GM23338 (cell line): ENCODE measurements around the gene RNASE8. TPM values are rescaled to one million over a fixed set of nuclear protein-coding genes. Genes with fewer than 3 reads are reported as not detected.

Experiments
- ATAC-seq: fragments of 200-7000 bp; cut with Tn5 transposase; 3 replicates; pipeline ENCODE4 v1.9.1; 2020
- DNase-seq: peaks from one replicate; pipeline ENCODE4 v3.0.0-alpha.2; 2015; ENCODE audit warnings: low spot score
- H2AFZ ChIP-seq: fragments of 200-600 bp; sonication (generic); 2 replicates; pipeline ENCODE4 v1.8.0; 2016; ENCODE audit warnings: antibody characterized with exemption, mild to moderate bottlenecking, moderate library complexity
- H3F3A ChIP-seq: fragments of 200-600 bp; sonication (generic); replicated peaks from 2 replicates; pipeline ENCODE4 v1.8.0; 2017; ENCODE audit warnings: antibody characterized with exemption, mixed run types, low read depth
- H3K27ac ChIP-seq: fragments of 200-600 bp; sonication (generic); 2 replicates; pipeline ENCODE4 v1.6.1; 2016; ENCODE audit warnings: low read depth
- H3K27me3 ChIP-seq: fragments of 200-600 bp; sonication (generic); 2 replicates; pipeline ENCODE4 v1.8.0; 2016; ENCODE audit warnings: mild to moderate bottlenecking, mixed run types, moderate library complexity; ENCODE audit not compliant: insufficient read depth
- H3K36me3 ChIP-seq: fragments of 200-600 bp; sonication (generic); 2 replicates; pipeline ENCODE4 v1.8.0; 2016; ENCODE audit warnings: mild to moderate bottlenecking; ENCODE audit not compliant: insufficient read depth
- H3K4me1 ChIP-seq: fragments of 200-600 bp; sonication (generic); 2 replicates; pipeline ENCODE4 v1.8.0; 2016; ENCODE audit warnings: mild to moderate bottlenecking, moderate library complexity; ENCODE audit not compliant: insufficient read depth
- H3K4me2 ChIP-seq: fragments of 200-600 bp; sonication (generic); 2 replicates; pipeline ENCODE4 v1.7.1; 2017; ENCODE audit warnings: mixed run types
- H3K4me3 ChIP-seq: fragments of 200-600 bp; sonication (generic); 2 replicates; pipeline ENCODE4 v1.6.1; 2016; ENCODE audit warnings: mixed run types
- H3K79me2 ChIP-seq: fragments of 200-600 bp; sonication (generic); replicated peaks from 2 replicates; pipeline ENCODE4 v1.8.0; 2017; ENCODE audit warnings: mild to moderate bottlenecking; ENCODE audit not compliant: insufficient read depth
- H3K9me2 ChIP-seq: fragments of 200-600 bp; sonication (generic); 2 replicates; pipeline ENCODE4 v1.8.0; 2017; ENCODE audit not compliant: insufficient read depth
- H4K20me1 ChIP-seq: fragments of 200-600 bp; sonication (generic); replicated peaks from 2 replicates; pipeline ENCODE4 v1.8.0; 2017; ENCODE audit warnings: mild to moderate bottlenecking; ENCODE audit not compliant: insufficient read depth
- H3K27ac Mint-ChIP-seq: 2 replicates; pipeline ENCODE4 v1.8.0; 2020; ENCODE audit warnings: inconsistent platforms, mild to moderate bottlenecking, moderate library complexity, mixed read lengths
- H3K27me3 Mint-ChIP-seq: 3 replicates; pipeline ENCODE4 v1.8.0; 2022; ENCODE audit warnings: low read depth, mild to moderate bottlenecking, moderate library complexity, mixed read lengths, inconsistent platforms; ENCODE audit not compliant: insufficient read depth, poor library complexity
- H3K36me3 Mint-ChIP-seq: 3 replicates; pipeline ENCODE4 v1.8.0; 2021; ENCODE audit warnings: low read depth, mild to moderate bottlenecking, inconsistent platforms, moderate library complexity, mixed read lengths
- H3K4me1 Mint-ChIP-seq: 3 replicates; pipeline ENCODE4 v1.8.0; 2020; ENCODE audit warnings: mild to moderate bottlenecking, inconsistent platforms, mixed read lengths
- H3K4me3 Mint-ChIP-seq: 3 replicates; pipeline ENCODE4 v1.8.0; 2021; ENCODE audit warnings: moderate library complexity, mild to moderate bottlenecking, inconsistent platforms, mixed read lengths
- H3K9me3 Mint-ChIP-seq: 3 replicates; pipeline ENCODE4 v1.8.0; 2020; ENCODE audit warnings: moderate library complexity, mild to moderate bottlenecking, inconsistent platforms, mixed read lengths
- CREB1 ChIP-seq: fragments of 250-450 bp; sonication (Bioruptor Pico); IDR thresholded peaks from 2 replicates; pipeline ENCODE4 v1.5.0; 2020; ENCODE audit warnings: low read depth, mild to moderate bottlenecking, moderate library complexity
- CTCF ChIP-seq, 2 experiments: fragments of 200-600 bp in 1 of 2; sonication (generic) in 1 of 2; conservative IDR thresholded peaks; 2 replicates each; pipeline versions ENCODE4 v1.5.1 to v1.6.1; 2016 to 2017; ENCODE audit warnings: antibody characterized with exemption in 2 of 2, low read depth in 2 of 2, mild to moderate bottlenecking in 2 of 2, moderate library complexity in 1 of 2
- ETS1 ChIP-seq: IDR thresholded peaks from 2 replicates; pipeline ENCODE4 v1.6.1; 2016; ENCODE audit warnings: antibody characterized with exemption
- EZH2 ChIP-seq: fragments of 200-600 bp; sonication (generic); IDR thresholded peaks from one replicate; pipeline ENCODE4 v1.8.0; 2017; ENCODE audit warnings: antibody characterized with exemption, mild to moderate bottlenecking, low read depth; ENCODE audit not compliant: unreplicated experiment
- EZH2phosphoT487 ChIP-seq: fragments of 200-600 bp; sonication (generic); IDR thresholded peaks from one replicate; pipeline ENCODE4 v1.8.1; 2018; ENCODE audit warnings: antibody characterized with exemption; ENCODE audit not compliant: unreplicated experiment
- NANOG ChIP-seq: IDR thresholded peaks from 2 replicates; pipeline ENCODE4 v1.6.1; 2016; ENCODE audit warnings: antibody characterized with exemption, borderline replicate concordance
- POLR2AphosphoS5 ChIP-seq: IDR thresholded peaks from 2 replicates; pipeline ENCODE4 v1.6.1; 2016; ENCODE audit warnings: antibody characterized with exemption, low read depth
- STAT1 ChIP-seq: IDR thresholded peaks from one replicate; pipeline ENCODE4 v1.6.1; 2016; ENCODE audit warnings: antibody characterized with exemption; ENCODE audit not compliant: unreplicated experiment
- ZNF114 ChIP-seq: fragments of 250-450 bp; sonication (Bioruptor Pico); IDR thresholded peaks from 2 replicates; pipeline ENCODE4 v1.5.0; 2020; ENCODE audit warnings: mild to moderate bottlenecking, moderate library complexity
- ZNF331 ChIP-seq: fragments of 250-450 bp; sonication (Bioruptor Pico); IDR thresholded peaks from 2 replicates; pipeline ENCODE4 v1.5.0; 2020; ENCODE audit warnings: low read depth, mild to moderate bottlenecking, moderate library complexity
- polyA plus RNA-seq: library from polyadenylated mRNA; unstranded; fragments of >200 nt; fragmentation: Nextera tagmentation; extraction: Ambion mirVana; gene quantifications from 2 replicates; pipeline ENCODE4 v1.2.1, GENCODE V29; 2016
- total RNA-seq: library from RNA; depleted of rRNA; stranded (reverse); fragments of >200 nt; shearing (Covaris generic); gene quantifications from 2 replicates; pipeline ENCODE4 v1.2.3, GENCODE V29; 2014
- TF ChIP-seq, protein P1 (sequence below): IDR thresholded peaks from one replicate; pipeline ENCODE4 v1.6.1; 2018; ENCODE audit warnings: antibody characterized with exemption; ENCODE audit not compliant: unreplicated experiment

The RNASE8 gene
- total and polyA plus RNA-seq, 2 experiments from 2014 or later, result not detected

DNA sequence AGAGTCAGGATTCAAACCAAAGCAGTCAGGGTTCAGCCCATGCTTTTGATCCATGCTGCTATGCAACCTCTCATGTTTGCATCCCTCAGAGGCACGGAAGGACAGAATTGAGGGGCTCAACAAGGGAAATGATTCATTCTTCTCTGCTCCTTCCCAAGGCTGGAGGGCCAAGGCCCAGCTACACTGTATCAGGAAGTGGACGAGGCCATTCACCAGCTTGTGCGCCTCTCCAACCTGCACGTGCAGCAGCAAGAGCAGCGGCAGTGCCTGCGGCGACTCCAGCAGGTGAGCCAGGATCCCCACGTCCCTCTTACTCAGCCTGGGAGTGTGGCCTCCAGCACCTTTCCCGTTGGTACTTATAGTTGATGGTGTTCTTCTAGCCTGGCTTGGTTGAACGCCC, 21.1 kb downstream of the RNASE8 start:
- peaks cover 85% of the 10 kb centered on the region for H3K36me3 Mint-ChIP-seq
- H3K4me1 Mint-ChIP-seq, result peaks cover 1% of the 10 kb centered on the region; the same call in 2 of the 3 replicates
- H3K9me2 ChIP-seq, result no peaks in the 10 kb centered on the region

GRCh38 chr14:21081521-21082142, 24.0 kb downstream of the RNASE8 start:
- H3K4me3 Mint-ChIP-seq, result no peak overlapping the region
- H3K27ac Mint-ChIP-seq, result no peak overlapping the region
- Histone ChIP-seq H3K27ac (no peak overlapping the region), H3F3A (peaks cover 7% of the 10 kb centered on the region; the same call in 1 of the 2 replicates), H3K4me2 (no peak overlapping the region), H3K4me3 (no peak overlapping the region), H3K79me2 (no peaks in the 10 kb centered on the region), H3K27me3 (no peaks in the 10 kb centered on the region), H3K9me2 (no peaks in the 10 kb centered on the region), H3K36me3 (peaks cover 20% of the 10 kb centered on the region; the same call in 1 of the 2 replicates), H3K4me1 (no peaks in the 10 kb centered on the region), H4K20me1 (peaks cover 5% of the 10 kb centered on the region), H2AFZ (no peak overlapping the region)
- peaks cover 7% of the 10 kb centered on the region for H3K4me1 Mint-ChIP-seq
- ATAC-seq (peak; percentile 38), DNase-seq (no peak)
- peaks cover 10% of the 10 kb centered on the region for H3K27me3 Mint-ChIP-seq
- H3K36me3 Mint-ChIP-seq, result peaks cover 91% of the 10 kb centered on the region
- no peaks in the 10 kb centered on the region; the same call in 2 of the 3 replicates for H3K9me3 Mint-ChIP-seq
- TF ChIP-seq NANOG (no peak), POLR2AphosphoS5 (no peak), CTCF (conservative IDR thresholded peaks at IDR 0.05; ENCODE audit: low read depth in 2 of 2) (no peak), STAT1 (no peak), ZNF114 (CRISPR knock-in tag) (no peak), ZNF331 (CRISPR knock-in tag) (no peak), EZH2phosphoT487 (no peak), ETS1 (no peak), EZH2 (no peak), CREB1 (CRISPR knock-in tag) (no peak)
- TF ChIP-seq, protein P1, sequence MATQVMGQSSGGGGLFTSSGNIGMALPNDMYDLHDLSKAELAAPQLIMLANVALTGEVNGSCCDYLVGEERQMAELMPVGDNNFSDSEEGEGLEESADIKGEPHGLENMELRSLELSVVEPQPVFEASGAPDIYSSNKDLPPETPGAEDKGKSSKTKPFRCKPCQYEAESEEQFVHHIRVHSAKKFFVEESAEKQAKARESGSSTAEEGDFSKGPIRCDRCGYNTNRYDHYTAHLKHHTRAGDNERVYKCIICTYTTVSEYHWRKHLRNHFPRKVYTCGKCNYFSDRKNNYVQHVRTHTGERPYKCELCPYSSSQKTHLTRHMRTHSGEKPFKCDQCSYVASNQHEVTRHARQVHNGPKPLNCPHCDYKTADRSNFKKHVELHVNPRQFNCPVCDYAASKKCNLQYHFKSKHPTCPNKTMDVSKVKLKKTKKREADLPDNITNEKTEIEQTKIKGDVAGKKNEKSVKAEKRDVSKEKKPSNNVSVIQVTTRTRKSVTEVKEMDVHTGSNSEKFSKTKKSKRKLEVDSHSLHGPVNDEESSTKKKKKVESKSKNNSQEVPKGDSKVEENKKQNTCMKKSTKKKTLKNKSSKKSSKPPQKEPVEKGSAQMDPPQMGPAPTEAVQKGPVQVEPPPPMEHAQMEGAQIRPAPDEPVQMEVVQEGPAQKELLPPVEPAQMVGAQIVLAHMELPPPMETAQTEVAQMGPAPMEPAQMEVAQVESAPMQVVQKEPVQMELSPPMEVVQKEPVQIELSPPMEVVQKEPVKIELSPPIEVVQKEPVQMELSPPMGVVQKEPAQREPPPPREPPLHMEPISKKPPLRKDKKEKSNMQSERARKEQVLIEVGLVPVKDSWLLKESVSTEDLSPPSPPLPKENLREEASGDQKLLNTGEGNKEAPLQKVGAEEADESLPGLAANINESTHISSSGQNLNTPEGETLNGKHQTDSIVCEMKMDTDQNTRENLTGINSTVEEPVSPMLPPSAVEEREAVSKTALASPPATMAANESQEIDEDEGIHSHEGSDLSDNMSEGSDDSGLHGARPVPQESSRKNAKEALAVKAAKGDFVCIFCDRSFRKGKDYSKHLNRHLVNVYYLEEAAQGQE, result no peak

More for the DNA sequence above, 21.1 kb downstream of the RNASE8 start:
- TF ChIP-seq, protein P1, result no peak
- TF ChIP-seq POLR2AphosphoS5, result no peak
- peaks cover 3% of the 10 kb centered on the region for H4K20me1 ChIP-seq
- Mint-ChIP-seq H3K9me3 (no peaks in the 10 kb centered on the region; the same call in 2 of the 3 replicates), H3K27ac (no peak overlapping the region), H3K4me3 (no peak overlapping the region), H3K27me3 (peaks cover 6% of the 10 kb centered on the region)
- H3K27me3 ChIP-seq, result no peaks in the 10 kb centered on the region
- ATAC-seq, result no peak
- H3K27ac ChIP-seq, result no peak overlapping the region
- peaks cover 17% of the 10 kb centered on the region; the same call in 1 of the 2 replicates for H3K36me3 ChIP-seq
- no peak for DNase-seq
- no peaks in the 10 kb centered on the region for H3F3A ChIP-seq
- no peak overlapping the region for H2AFZ ChIP-seq
- no peak overlapping the region for H3K4me2 ChIP-seq
- no peaks in the 10 kb centered on the region for H3K4me1 ChIP-seq
- no peaks in the 10 kb centered on the region for H3K79me2 ChIP-seq
- H3K4me3 ChIP-seq, result no peak overlapping the region
